HepG2 (cell line): ENCODE results near the gene CAD. TPM values are rescaled to one million over a fixed set of nuclear protein-coding genes. Genes with fewer than 3 reads are reported as not detected.

Experiments
- FOXP1 ChIP-seq, 2 experiments: fragments of 450-650 bp in 1 of 2; IDR thresholded peaks; 2 replicates each; pipeline ENCODE4 v1.6.1; 2017 to 2018; ENCODE audit warnings: antibody characterized with exemption in 1 of 2
- GATA4 ChIP-seq: sonication (generic); IDR thresholded peaks from 2 replicates; pipeline ENCODE4 v1.6.1; 2016; ENCODE audit warnings: antibody characterized with exemption, low read depth, borderline replicate concordance
- HIVEP1 ChIP-seq: sonication (generic); formaldehyde crosslinking; IDR thresholded peaks from 2 replicates; pipeline ENCODE4 v1.4.0; 2020; ENCODE audit warnings: mild to moderate bottlenecking, missing genetic modification reagents
- HNF4A ChIP-seq: sonication (generic); formaldehyde crosslinking; IDR thresholded peaks from 2 replicates; pipeline ENCODE4 v1.4.0; 2020; ENCODE audit warnings: missing genetic modification reagents
- HNRNPH1 ChIP-seq: fragments of 200-400 bp; formaldehyde crosslinking; optimal IDR thresholded peaks from 2 replicates; pipeline ENCODE3; 2017; ENCODE audit warnings: mild to moderate bottlenecking, low read depth, low read length
- ISX ChIP-seq: sonication (generic); formaldehyde crosslinking; conservative IDR thresholded peaks from 2 replicates; pipeline ENCODE4 v1.5.0; 2020; ENCODE audit warnings: missing genetic modification reagents
- KLF6 ChIP-seq: IDR thresholded peaks from 2 replicates; pipeline ENCODE4 v1.8.0; 2016; ENCODE audit warnings: missing biosample characterization, missing genetic modification reagents
- NCOA1 ChIP-seq: sonication (generic); formaldehyde crosslinking; IDR thresholded peaks from 2 replicates; pipeline ENCODE4 v1.9.0; 2021; ENCODE audit warnings: missing genetic modification reagents
- NR2F6 ChIP-seq, 2 experiments: IDR thresholded peaks; 2 replicates each; pipeline ENCODE4 v1.6.1; 2016; ENCODE audit warnings: antibody characterized with exemption in 1 of 2, mild to moderate bottlenecking in 1 of 2
- PHF8 ChIP-seq: sonication (generic); formaldehyde crosslinking; IDR thresholded peaks from 2 replicates; pipeline ENCODE4 v1.5.0; 2020; ENCODE audit warnings: missing genetic modification reagents
- SP4 ChIP-seq: sonication (generic); formaldehyde crosslinking; IDR thresholded peaks from 2 replicates; pipeline ENCODE4 v1.8.1; 2023; ENCODE audit warnings: mild to moderate bottlenecking, missing genetic modification reagents
- ZBTB21 ChIP-seq: sonication (generic); formaldehyde crosslinking; IDR thresholded peaks from 2 replicates; pipeline ENCODE4 v1.4.0; 2020; ENCODE audit warnings: missing genetic modification reagents
- ZBTB38 ChIP-seq: sonication (generic); formaldehyde crosslinking; IDR thresholded peaks from 2 replicates; pipeline ENCODE4 v1.5.1; 2020; ENCODE audit warnings: mild to moderate bottlenecking, missing genetic modification reagents
- ZFP62 ChIP-seq: sonication (generic); formaldehyde crosslinking; IDR thresholded peaks from 2 replicates; pipeline ENCODE4 v1.4.0; 2020; ENCODE audit warnings: missing genetic modification reagents
- ZNF256 ChIP-seq: sonication (generic); formaldehyde crosslinking; conservative IDR thresholded peaks from 2 replicates; pipeline ENCODE4 v1.4.0; 2020; ENCODE audit warnings: missing genetic modification reagents
- ZNF543 ChIP-seq: sonication (generic); formaldehyde crosslinking; IDR thresholded peaks from 2 replicates; pipeline ENCODE4 v1.4.0; 2020; ENCODE audit warnings: mild to moderate bottlenecking, missing genetic modification reagents
- ZNF607 ChIP-seq: sonication (generic); formaldehyde crosslinking; IDR thresholded peaks from 2 replicates; pipeline ENCODE4 v1.5.1; 2020; ENCODE audit warnings: missing genetic modification reagents, mild to moderate bottlenecking, borderline replicate concordance
- ZNF616 ChIP-seq: sonication (generic); formaldehyde crosslinking; IDR thresholded peaks from 2 replicates; pipeline ENCODE4 v1.5.0; 2020; ENCODE audit warnings: low read depth, mild to moderate bottlenecking, missing genetic modification reagents
- ZNF775 ChIP-seq: sonication (generic); formaldehyde crosslinking; IDR thresholded peaks from 2 replicates; pipeline ENCODE4 v1.4.0; 2020; ENCODE audit warnings: missing genetic modification reagents, mild to moderate bottlenecking, moderate library complexity, borderline replicate concordance
- ZNF788 ChIP-seq: sonication (generic); formaldehyde crosslinking; IDR thresholded peaks from 2 replicates; pipeline ENCODE4 v1.5.0; 2020; ENCODE audit warnings: mild to moderate bottlenecking, missing genetic modification reagents, borderline replicate concordance
- polyA plus RNA-seq, 8 experiments: library from polyadenylated mRNA; depleted of rRNA in 3 of 8; stranded (reverse) in 7 of 8; unstranded in 1 of 8; fragments of >200 nt; fragmentation: Illumina TruSeq in 4 of 8; extraction: Trizol in 4 of 8; gene quantifications; 2 replicates each; pipeline versions ENCODE4 v1.2.1 to v1.2.3, GENCODE V29; 2011 to 2016; ENCODE audit warnings: low read depth in 4 of 8, missing spikeins in 1 of 8, mixed read lengths in 1 of 8; ENCODE audit not compliant: insufficient read depth in 1 of 8
- total RNA-seq, 5 experiments: library from RNA; depleted of rRNA; stranded (reverse); fragments of >200 nt; fragmentation: Illumina TruSeq; extraction: Trizol; gene quantifications; 2 replicates each; pipeline ENCODE4 v1.2.3, GENCODE V29; 2016; ENCODE audit warnings: low read depth in 1 of 5
- TF ChIP-seq, protein P1 (sequence below): sonication (generic); IDR thresholded peaks from 2 replicates; pipeline ENCODE4 v1.6.1; 2016; ENCODE audit warnings: low read depth, borderline replicate concordance
- TF ChIP-seq, protein P2 (sequence below): sonication (generic); formaldehyde crosslinking; IDR thresholded peaks from 2 replicates; pipeline ENCODE4 v1.4.0; 2020; ENCODE audit warnings: missing genetic modification reagents
- TF ChIP-seq, protein P3 (sequence below): sonication (generic); formaldehyde crosslinking; IDR thresholded peaks from 2 replicates; pipeline ENCODE4 v1.4.0; 2020; ENCODE audit warnings: missing genetic modification reagents

The CAD gene
- total and polyA plus RNA-seq, 2 of the 13 experiments (the other 11 are each of a cell fraction or from before 2014, with no cell fraction given): 21.7 to 37.0 TPM

GRCh38 chr2:27209621-27210401 is 7.4 kb upstream of the CAD start (continued):
- TF ChIP-seq ZNF543 (CRISPR knock-in tag) (no peak), ZNF616 (CRISPR knock-in tag) (no peak), HIVEP1 (CRISPR knock-in tag) (no peak), HNRNPH1 (no peak), ZBTB38 (CRISPR knock-in tag) (0 out of 2 replicates have a peak, but pooled peaks have one; percentile 12), ZNF788 (CRISPR knock-in tag) (0 out of 2 replicates have a peak, but pooled peaks have one; percentile 30), ISX (no peak), ZNF256 (CRISPR knock-in tag) (no peak), PHF8 (no peak), NCOA1 (CRISPR knock-in tag) (0 out of 2 replicates have a peak, but pooled peaks have one; percentile 34), ZBTB21 (CRISPR knock-in tag) (no peak), HNF4A (peak; percentile 90), ZNF775 (CRISPR knock-in tag) (no peak), ZNF607 (CRISPR knock-in tag) (no peak), ZFP62 (no peak), KLF6 (no peak), NR2F6 (IDR thresholded peaks at IDR 0.05) (peak; percentile 8; the same call in 1 of the 2 replicates), NR2F6 (CRISPR knock-in tag; IDR thresholded peaks at IDR 0.05) (no peak), FOXP1 (IDR thresholded peaks at IDR 0.05) (no peak), FOXP1 (CRISPR knock-in tag; IDR thresholded peaks at IDR 0.05) (no peak), SP4 (CRISPR knock-in tag) (no peak), GATA4 (no peak)
- TF ChIP-seq, protein P1, sequence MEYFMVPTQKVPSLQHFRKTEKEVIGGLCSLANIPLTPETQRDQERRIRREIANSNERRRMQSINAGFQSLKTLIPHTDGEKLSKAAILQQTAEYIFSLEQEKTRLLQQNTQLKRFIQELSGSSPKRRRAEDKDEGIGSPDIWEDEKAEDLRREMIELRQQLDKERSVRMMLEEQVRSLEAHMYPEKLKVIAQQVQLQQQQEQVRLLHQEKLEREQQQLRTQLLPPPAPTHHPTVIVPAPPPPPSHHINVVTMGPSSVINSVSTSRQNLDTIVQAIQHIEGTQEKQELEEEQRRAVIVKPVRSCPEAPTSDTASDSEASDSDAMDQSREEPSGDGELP: no peak
- TF ChIP-seq, protein P2, sequence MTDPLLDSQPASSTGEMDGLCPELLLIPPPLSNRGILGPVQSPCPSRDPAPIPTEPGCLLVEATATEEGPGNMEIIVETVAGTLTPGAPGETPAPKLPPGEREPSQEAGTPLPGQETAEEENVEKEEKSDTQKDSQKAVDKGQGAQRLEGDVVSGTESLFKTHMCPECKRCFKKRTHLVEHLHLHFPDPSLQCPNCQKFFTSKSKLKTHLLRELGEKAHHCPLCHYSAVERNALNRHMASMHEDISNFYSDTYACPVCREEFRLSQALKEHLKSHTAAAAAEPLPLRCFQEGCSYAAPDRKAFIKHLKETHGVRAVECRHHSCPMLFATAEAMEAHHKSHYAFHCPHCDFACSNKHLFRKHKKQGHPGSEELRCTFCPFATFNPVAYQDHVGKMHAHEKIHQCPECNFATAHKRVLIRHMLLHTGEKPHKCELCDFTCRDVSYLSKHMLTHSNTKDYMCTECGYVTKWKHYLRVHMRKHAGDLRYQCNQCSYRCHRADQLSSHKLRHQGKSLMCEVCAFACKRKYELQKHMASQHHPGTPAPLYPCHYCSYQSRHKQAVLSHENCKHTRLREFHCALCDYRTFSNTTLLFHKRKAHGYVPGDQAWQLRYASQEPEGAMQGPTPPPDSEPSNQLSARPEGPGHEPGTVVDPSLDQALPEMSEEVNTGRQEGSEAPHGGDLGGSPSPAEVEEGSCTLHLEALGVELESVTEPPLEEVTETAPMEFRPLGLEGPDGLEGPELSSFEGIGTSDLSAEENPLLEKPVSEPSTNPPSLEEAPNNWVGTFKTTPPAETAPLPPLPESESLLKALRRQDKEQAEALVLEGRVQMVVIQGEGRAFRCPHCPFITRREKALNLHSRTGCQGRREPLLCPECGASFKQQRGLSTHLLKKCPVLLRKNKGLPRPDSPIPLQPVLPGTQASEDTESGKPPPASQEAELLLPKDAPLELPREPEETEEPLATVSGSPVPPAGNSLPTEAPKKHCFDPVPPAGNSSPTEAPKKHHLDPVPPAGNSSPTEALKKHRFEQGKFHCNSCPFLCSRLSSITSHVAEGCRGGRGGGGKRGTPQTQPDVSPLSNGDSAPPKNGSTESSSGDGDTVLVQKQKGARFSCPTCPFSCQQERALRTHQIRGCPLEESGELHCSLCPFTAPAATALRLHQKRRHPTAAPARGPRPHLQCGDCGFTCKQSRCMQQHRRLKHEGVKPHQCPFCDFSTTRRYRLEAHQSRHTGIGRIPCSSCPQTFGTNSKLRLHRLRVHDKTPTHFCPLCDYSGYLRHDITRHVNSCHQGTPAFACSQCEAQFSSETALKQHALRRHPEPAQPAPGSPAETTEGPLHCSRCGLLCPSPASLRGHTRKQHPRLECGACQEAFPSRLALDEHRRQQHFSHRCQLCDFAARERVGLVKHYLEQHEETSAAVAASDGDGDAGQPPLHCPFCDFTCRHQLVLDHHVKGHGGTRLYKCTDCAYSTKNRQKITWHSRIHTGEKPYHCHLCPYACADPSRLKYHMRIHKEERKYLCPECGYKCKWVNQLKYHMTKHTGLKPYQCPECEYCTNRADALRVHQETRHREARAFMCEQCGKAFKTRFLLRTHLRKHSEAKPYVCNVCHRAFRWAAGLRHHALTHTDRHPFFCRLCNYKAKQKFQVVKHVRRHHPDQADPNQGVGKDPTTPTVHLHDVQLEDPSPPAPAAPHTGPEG (CRISPR knock-in tag): no peak
- TF ChIP-seq, protein P3, sequence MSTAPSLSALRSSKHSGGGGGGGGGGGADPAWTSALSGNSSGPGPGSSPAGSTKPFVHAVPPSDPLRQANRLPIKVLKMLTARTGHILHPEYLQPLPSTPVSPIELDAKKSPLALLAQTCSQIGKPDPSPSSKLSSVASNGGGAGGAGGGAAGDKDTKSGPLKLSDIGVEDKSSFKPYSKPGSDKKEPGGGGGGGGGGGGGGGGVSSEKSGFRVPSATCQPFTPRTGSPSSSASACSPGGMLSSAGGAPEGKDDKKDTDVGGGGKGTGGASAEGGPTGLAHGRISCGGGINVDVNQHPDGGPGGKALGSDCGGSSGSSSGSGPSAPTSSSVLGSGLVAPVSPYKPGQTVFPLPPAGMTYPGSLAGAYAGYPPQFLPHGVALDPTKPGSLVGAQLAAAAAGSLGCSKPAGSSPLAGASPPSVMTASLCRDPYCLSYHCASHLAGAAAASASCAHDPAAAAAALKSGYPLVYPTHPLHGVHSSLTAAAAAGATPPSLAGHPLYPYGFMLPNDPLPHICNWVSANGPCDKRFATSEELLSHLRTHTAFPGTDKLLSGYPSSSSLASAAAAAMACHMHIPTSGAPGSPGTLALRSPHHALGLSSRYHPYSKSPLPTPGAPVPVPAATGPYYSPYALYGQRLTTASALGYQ: no peak
